Esophagus squamous epithelium (tissue), 4 donors: Measurements from ENCODE around the gene CYB5B.

Experiments
- CTCF ChIP-seq, 6 experiments: fragments of 450-650 bp in 4 of 6; fragments of 200-600 bp in 2 of 6; sonication (generic) in 2 of 6; IDR thresholded peaks; one replicate each; pipeline ENCODE4 v1.5.1; 2016 to 2019; ENCODE audit warnings: antibody characterized with exemption in 6 of 6, mild to moderate bottlenecking in 4 of 6, moderate library complexity in 4 of 6
- POLR2A ChIP-seq, 4 donors: fragments of 450-650 bp; IDR thresholded peaks; one replicate each; pipeline ENCODE4 v1.6.1; 2017; ENCODE audit warnings: antibody characterized with exemption in 4 of 4, mild to moderate bottlenecking in 4 of 4, moderate library complexity in 3 of 4

- no peak for TF ChIP-seq CTCF (IDR thresholded peaks at IDR 0.05)
- TF ChIP-seq POLR2A (IDR thresholded peaks at IDR 0.05), result no peak
These were observed 11.8 kb downstream of the CYB5B start for GRCh38 chr16:69435977-69436820.
